AG09309 (cell line): Measurements from ENCODE around the gene ATRN.
"Not testable (repeated sequence)": the region's sequence is repeated elsewhere in the genome, so short reads cannot be mapped to it uniquely, and the experiment has no call there.

ENCODE experiments used
- DNase-seq: peaks from one replicate; pipeline ENCODE4 v3.0.0-alpha.2; 2010; ENCODE audit warnings: low read depth
- H3K4me3 ChIP-seq: 2 replicates; pipeline ENCODE4 v1.5.1; 2011; ENCODE audit warnings: mild to moderate bottlenecking, low read depth, low read length, moderate library complexity; ENCODE audit not compliant: control insufficient read depth
- CTCF ChIP-seq: IDR thresholded peaks from 2 replicates; pipeline ENCODE4 v1.5.1; 2011; ENCODE audit warnings: mild to moderate bottlenecking, low read depth, low read length, inconsistent platforms; ENCODE audit not compliant: insufficient read depth, control insufficient read depth; ENCODE audit errors: missing control alignments

The ATRN gene

DNA sequence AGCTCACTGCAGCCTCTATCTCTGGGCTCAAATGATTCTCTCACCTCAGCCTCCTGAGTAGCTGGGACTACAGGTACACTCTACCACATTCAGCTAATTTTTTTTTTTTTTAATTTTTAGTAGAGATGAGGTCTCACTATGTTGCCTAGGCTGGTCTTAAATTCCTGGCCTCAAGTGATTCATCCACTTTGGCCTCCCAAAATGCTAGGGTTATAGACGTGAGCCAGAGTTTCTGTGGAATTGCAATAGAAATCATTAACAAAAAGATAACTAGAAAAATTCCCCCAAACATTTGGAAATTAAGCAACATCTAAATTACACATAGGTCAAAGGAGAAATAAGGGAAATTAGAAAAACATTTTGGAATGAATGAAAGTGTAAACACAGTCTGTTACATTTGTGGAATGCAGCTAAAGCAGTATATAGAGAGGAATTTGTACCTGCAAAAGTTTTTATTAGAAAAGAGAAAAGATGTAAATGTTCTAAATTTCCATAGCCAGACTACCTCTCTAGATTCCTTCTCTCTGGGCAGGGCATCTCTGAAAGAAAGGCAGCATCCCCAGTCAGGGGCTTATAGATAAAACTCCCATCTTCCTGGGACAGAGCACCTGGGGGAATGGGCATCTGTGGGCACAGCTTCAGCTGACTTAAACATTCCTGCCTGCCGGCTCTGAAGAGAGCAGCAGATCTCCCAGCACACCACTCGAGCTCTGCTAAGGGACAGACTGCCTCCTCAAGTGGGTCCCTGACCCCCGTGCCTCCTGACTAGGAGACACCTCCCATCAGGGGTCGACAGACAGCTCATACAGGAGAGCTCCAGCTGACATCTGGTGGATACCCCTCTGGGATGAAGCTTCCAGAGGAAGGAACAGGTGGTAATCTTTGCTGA lies 51.3 kb downstream of the ATRN start:
- no peak for DNase-seq
- no peak overlapping the region for H3K4me3 ChIP-seq
- TF ChIP-seq CTCF = no peak

GRCh38 chr20:3524696-3525095 lies 53.9 kb downstream of the ATRN start:
- not testable (repeated sequence) for H3K4me3 ChIP-seq, DNase-seq

- DNase-seq = no peak
- H3K4me3 ChIP-seq = no peak overlapping the region
- TF ChIP-seq CTCF = no peak
Measured at GRCh38 chr20:3532089-3532615, 61.3 kb downstream of the ATRN start.

- H3K4me3 ChIP-seq, DNase-seq: not testable (repeated sequence)
Measured at GRCh38 chr20:3537733-3538132, 66.9 kb downstream of the ATRN start.

- no peak overlapping the region for H3K4me3 ChIP-seq
- DNase-seq = no peak
- TF ChIP-seq CTCF = no peak
Measured at GRCh38 chr20:3539311-3540107, 68.7 kb downstream of the ATRN start.

- no peak overlapping the region for H3K4me3 ChIP-seq
- TF ChIP-seq CTCF = no peak
- no peak for DNase-seq
Measured at GRCh38 chr20:3541887-3542721, 71.3 kb downstream of the ATRN start.

DNA sequence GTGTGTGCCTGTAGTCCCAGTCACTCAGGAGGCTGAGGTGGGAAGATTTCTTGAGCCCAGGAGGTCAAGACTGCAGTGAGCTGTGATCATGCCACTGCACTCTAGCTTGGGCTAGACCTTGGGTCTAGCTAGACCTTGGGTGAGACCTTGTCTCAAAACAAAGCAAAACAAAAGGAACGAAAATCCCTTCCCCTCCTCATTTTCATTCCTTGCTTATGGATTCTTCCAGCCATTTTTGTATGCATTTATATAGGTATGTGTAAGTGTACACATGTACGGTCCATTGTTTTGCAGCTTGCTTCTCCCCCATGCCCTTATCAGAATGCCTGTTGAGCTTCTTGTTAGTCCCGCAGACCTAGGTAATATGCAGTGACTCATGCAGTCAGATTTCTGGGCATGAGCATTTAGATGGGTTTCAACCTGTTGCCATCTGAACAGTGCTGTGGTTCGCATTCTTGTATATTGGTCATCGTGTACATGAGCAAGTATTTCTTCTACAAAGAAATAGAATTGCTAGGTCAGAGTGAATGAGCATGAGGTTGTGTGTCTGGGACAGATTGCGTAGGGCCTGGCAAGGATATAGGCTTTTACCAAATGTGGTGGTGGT lies 73.2 kb downstream of the ATRN start:
- no peak for TF ChIP-seq CTCF
- H3K4me3 ChIP-seq = no peak overlapping the region
- no peak for DNase-seq
